ENCODE measurements around the gene TST.

Gene TST

DNA sequence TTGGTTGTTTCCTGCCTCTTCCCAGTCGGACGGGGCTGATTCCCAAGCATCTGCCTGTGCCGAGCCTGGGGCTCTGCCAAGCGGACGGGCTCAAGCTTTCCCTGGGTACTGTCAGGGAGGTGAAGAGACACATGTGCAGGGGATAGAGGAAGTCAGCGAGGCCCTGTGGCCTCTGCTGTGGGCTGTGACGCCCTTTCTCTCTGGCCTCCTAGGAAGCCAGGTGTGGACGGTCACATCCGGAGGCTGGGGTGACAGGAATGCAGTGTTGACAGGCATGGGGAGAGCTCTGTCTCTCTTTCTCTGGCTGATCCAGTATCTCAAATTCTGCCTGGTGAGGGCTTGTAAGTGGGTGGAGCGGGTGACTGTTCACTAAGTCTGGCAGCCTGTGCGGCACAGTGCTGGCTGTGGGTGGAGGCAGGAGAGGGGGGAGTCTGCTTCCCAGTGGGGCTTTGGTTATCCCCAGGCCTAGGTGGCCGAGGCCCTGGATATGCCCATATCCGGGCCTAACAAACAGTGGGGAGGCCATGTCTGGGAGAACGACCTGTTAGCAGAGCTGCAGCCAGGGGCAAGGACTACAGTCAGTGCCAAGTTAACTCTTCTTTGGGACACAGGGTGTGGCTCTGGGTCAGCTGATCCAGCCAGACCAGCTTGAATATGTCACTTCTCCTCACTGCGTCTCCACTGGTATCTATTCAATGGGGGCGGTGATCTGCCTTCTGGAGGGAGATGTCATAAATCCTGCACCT, 34.2 kb upstream of the TST start:
- no peak for DNase-seq

DNA sequence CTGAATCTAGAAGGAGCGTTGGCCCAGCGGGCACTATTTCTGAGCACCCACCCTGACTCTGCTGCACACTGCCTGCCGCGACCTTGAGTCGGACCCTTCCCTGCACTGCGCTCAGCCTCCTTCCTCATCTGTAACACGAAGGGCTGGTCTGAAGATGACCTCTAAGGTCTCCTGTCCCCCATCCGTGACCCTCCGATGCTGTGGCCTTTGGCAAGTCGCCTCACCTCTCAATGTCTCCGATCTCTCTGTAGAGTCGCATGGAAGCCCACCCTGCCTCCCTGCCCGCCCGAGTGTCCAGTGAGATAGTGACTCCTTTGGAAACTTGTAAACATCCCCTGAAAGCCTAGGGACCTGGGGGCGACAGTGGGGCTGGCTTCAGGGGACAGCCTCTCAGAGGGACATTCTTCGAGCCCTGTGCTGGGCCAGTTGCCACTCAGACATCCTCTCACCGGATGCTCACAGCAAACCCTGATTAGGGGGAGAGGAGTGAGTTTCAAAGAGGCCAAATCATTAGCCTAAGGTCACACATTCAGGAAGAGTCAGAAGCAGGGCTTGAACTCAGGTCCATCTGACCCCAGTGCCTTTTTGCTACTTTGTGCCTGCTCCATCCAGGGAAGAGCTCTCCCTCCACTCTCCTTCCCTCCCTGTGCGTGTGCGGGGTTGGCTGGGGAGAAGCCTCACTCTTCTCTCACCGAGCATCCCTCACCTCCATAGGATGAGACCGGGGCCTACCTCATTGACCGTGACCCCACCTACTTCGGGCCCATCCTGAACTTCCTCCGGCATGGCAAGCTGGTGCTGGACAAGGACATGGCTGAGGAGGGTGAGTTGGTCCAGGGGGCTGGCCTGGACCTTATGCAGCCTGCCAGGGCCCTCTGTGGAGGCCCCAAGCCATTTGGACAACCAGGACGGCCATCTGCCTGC, 33.4 kb upstream of the TST start:
- DNase-seq: no peak

DNA sequence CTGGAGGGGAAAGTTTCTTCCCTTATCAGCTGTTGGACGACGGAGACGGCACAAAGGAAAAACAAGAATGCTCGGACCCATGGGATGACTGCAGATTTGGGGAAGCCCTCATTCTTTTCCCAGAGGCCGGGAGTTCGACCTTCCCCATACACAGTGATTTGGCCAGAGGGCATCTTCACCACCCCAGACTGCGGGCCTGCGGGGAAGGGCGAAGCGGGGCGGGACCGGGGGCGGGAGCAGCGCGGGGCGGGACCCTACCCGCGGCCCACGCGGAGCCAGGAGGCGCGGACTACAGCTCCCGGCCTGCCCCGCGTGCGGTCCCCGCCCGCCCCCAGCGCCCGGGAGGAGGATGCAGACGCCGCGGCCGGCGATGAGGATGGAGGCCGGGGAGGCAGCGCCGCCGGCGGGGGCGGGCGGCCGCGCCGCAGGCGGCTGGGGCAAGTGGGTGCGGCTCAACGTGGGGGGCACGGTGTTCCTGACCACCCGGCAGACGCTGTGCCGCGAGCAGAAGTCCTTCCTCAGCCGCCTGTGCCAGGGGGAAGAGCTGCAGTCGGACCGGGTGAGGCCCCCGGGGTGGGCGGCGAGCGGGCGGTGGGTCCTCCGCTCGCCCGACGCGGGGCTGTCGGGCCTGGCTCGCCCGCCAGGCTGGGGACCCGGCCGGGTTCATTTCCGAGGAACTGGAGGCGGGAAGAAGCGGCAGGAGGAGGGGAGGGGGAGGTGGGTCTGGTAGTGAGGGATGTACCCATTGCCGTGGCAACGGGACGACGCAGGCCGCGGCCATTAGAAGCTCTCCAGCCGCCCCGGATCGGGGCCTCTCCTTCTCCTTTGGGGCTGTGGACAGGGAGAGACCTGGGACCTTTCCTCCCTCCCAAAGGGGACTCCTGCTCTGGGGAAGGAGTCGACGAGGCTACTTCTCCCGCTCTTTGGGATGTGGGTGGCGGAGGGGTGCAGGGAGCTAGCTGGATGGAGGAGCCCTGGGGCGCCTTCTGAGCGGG, 32.4 kb upstream of the TST start, which contains the start of gene KCTD17:
Gene KCTD17, plus strand, starts transcription at position 352 of the 995 bp plus-strand sequence. Its CDS starts 19 bp downstream, at position 371.
- DNase-seq: peak; percentile 83

DNA sequence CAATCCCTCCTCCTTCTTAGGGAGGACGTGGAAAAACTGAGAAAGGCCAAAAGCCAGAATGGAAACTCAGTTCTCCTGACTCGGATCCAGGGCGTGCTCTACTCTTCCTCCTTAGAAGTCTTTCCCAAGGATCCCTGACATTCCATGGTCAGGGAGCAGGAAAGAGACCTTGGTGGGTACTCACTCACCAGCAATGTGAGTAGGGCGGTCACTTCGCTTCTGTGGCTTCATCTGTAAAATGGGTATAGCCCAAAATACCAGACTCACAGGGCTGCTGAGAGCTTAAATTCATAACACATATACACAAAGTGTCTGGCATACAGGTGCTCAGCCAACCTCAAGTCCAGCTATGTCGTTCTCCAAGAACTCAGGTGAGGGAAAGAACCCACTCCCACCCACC, 31.7 kb upstream of the TST start:
- DNase-seq: no peak

DNA sequence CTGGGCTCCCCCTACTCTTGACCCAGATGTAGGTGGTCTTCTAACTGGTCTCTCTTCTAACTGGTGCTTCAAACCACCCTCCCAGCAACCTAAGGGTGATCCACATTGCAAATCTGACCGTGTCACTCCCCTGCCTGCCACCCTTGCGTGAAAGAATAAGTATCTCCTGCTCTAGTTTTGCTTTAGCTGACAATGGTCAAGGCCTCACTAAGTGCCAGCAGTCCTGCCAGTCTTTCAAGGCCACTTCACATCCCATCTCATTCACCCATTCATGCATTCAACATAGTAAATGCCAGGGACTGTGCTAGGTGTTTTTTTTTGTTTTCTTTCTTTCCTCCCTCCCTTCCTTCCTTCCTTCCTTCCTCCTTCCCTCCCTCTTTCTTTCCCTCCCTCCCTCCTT, 30.0 kb upstream of the TST start:
- DNase-seq: no peak

GRCh38 chr22:37048133-37048532, 28.9 kb upstream of the TST start:
- no peak for DNase-seq

GRCh38 chr22:37047006-37047405, 27.8 kb upstream of the TST start:
- DNase-seq: no peak

DNA sequence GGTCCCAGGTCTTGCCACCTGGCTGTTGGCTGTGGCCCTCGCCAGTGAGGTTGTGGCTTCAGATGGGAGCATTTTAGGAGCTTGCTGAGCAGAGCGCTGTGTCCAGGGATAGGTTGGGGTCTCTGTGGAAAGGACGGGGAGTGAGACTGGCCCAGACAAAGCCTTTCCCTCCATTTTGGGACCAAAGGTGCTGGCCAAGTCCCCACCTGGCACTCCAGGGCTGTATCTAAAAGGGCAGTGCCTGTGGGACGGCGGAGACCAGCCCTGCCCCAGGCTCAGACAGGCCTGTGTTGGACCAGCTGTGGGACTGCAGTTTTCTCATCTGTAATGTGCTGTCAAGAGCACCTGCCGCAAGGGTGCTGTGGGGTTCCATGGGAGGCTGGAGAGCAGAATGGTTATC, 27.3 kb upstream of the TST start:
- DNase-seq: no peak

GRCh38 chr22:37045958-37046357, 26.7 kb upstream of the TST start:
- DNase-seq: no peak

GRCh38 chr22:37044634-37045625, 25.7 kb upstream of the TST start:
- DNase-seq: no peak

DNA sequence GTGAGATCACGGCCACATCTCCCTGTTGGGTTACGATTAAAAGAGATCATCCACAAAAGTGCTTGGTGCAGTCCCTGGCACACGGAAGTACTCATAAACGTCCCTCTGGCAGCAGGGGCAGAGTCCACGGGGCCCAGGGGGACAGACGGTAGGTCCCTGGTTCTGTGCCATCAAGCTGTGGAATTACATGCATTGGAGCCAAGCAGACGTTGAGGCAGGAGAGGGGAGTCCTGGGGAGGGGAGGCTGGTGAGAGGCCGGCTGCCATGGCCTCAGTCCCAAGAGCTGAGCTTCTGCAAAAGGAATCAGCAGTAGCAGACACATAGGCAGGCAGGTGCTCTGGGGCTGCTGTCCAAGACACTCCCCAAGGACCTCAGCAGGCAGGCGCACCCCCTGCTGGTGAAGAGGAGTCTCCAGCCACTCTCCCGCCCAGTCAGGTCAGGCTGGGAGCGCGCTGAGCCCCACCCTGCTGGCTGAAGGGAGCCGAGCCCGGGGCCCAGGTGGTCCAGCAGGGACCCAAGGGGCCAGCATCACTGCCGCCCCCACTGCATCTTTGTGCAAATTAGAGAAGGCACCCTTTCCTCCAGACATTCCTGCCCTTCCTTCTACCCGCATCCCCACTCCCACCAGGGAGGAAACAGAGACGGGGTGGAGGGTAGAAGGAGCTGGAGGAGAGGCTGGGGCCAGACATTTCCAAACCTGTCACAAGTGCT, 24.7 kb upstream of the TST start:
- DNase-seq: no peak

DNA sequence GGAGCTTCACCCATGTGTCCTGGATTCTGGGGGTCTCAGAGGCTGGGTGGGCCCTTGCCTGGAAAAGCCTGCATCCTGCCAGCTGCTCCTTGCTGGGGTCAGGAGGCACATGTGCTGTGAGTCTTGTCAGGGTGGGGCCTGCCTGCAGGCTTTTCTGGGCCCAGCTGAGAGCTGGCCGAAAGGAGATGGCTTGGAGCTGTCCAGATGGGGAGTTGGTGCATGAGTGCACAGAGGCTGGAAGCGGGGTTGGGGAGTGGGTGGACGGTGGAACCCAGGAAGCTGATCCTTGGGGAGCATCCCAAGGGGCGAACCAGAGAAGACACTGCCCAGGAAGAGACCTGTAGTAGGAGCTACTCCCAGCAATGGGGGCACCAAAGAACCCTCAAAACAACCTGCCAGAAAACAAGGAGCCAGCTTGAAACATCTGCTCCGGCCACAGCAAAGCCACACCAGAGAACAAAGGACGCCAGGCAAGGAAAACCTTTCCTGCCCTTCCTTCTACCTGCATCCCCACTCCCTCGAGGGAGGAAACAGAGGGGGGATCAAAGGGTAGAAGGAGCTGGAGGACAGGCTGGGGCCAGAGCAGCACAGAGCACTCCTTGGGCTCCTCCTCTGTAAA, 24.1 kb upstream of the TST start:
- DNase-seq: no peak

DNA sequence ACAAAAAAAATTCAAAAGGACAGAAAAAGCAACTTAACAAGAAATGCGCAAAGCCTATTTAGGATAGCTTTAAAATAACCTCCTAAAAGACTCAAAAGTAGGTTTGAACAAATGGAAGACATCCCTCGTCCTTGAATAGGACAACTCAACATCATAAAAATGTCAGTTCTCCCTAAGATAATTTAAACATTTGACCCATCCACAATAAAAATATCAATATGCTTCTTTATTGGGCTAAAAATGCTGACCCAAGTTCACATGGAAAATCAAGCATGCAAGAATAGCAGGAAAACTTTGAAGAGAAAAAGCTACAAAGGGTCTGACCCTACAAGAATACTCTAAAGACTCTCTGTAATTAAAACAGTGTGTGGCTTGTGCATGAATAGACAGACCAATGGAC, 20.2 kb upstream of the TST start:
- no peak for DNase-seq

DNA sequence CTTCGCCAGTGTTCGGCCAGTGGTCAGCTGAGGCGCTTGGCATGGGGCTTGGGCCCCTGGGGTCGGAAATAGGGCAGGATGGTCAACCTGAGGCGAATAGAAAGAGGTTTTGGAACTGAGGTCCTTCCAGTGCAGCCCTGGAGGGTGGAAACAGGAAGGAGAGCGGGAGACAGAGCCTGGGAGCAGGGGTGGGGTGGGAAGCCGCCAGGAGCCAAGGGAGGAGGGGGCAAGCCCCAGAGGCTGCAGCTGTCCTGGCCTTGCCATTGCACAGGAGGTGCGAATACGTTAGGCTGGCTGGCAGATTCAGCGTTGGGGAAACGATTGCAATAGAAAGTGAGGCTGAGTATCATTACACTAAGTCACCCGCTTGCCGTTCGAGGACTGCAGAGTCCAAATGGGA, 18.4 kb upstream of the TST start:
- DNase-seq: no peak

DNA sequence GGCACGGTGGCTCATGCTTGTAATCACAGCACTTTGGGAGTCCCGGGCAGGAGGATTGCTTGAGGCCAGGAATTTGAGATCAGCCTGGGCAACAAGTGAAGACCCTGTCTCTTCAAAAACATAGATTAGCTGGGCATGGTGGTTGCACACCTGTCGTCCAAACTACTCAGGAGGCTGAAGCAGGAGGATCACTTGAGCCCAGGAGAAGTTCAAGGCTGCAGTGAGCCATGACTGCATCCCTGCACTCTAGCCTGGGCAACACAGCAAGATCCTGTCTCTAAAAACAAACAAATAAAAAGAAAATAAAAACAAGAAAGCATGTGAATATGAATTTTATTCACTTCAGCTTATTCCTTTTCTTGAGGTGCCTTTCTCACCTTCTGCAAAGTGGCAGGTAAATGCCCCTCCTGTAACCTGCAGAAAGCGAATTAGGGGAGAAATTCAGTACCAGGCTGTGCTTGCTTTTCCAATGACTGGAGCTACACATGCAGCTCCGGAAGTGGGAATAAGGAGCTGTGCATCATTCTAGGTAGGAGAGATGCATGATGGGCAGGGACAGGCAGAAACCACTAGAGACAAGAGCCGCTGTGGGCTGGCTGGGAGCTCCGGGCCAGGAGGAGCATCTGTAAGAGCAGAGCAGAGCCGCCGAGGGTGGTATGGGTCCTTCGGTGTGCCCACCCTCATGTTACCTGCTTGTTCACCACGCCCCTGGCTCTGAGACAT, 17.6 kb upstream of the TST start:
- DNase-seq: no peak

- no peak for DNase-seq
These were observed 14.6 kb upstream of the TST start for GRCh38 chr22:37033605-37034430.

GRCh38 chr22:37032535-37033460, 13.6 kb upstream of the TST start:
- no peak for DNase-seq

DNA sequence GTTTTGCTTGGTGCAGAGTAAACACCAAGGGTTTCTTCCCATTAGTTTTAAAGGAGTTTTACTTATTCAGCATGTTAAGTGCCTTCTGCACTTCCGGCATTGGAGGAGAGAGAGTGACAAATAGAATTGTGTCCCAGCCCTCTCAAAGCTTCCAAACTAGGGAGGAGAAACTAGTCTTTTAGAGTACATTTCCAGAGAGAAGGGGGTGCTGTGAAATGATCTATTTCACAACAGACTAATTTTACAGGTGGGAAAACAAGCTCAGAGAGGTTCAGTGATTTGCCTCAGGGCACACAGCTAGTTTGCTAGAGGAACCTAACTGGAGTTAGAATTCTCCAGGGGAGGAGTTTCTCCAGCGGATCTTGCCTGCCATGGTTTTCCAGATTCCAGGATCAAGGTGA, 12.9 kb upstream of the TST start:
- DNase-seq: no peak
